Renal pelvis (tissue), 4 donors: ENCODE results near the gene CELF1. TPM values are rescaled to one million over a fixed set of nuclear protein-coding genes. Genes with fewer than 3 reads are reported as not detected.

Experiments used
- DNase-seq: peaks from one replicate; pipeline ENCODE4 v3.0.0-alpha.2; 2013
- polyA plus RNA-seq, 3 donors: library from polyadenylated mRNA; unstranded; fragments of 120-200 nt; gene quantifications; one replicate each; pipeline ENCODE4 v1.2.1, GENCODE V29; 2013; ENCODE audit not compliant: insufficient read length in 3 of 3

The CELF1 gene
- polyA plus RNA-seq, 3 donors, result 91.7 to 120 (median 119) TPM

GRCh38 chr11:47489395-47489755 is 63.6 kb downstream of the CELF1 start:
- no peak for DNase-seq

GRCh38 chr11:47488674-47489394 is 64.1 kb downstream of the CELF1 start:
- DNase-seq, result no peak

- no peak for DNase-seq
Observed at GRCh38 chr11:47488111-47488510, 64.8 kb downstream of the CELF1 start.

- DNase-seq, result no peak
Observed at GRCh38 chr11:47487421-47487820, 65.5 kb downstream of the CELF1 start.

GRCh38 chr11:47485107-47485506 is 67.8 kb downstream of the CELF1 start:
- no peak for DNase-seq

- no peak for DNase-seq
Observed at GRCh38 chr11:47483457-47483856, 69.5 kb downstream of the CELF1 start.

GRCh38 chr11:47480762-47481161 is 72.2 kb downstream of the CELF1 start:
- DNase-seq, result no peak

GRCh38 chr11:47478651-47479329 is 74.1 kb downstream of the CELF1 start:
- no peak for DNase-seq

GRCh38 chr11:47477753-47478152 is 75.2 kb downstream of the CELF1 start:
- DNase-seq, result no peak

GRCh38 chr11:47477323-47477722 is 75.6 kb downstream of the CELF1 start:
- DNase-seq, result no peak

- no peak for DNase-seq
Observed at GRCh38 chr11:47470671-47471070, 82.3 kb downstream of the CELF1 start.

- DNase-seq, result no peak
Observed at GRCh38 chr11:47469361-47470179, 83.4 kb downstream of the CELF1 start.

GRCh38 chr11:47468598-47469214 is 84.2 kb downstream of the CELF1 start:
- no peak for DNase-seq

GRCh38 chr11:47467357-47467756 is 85.6 kb downstream of the CELF1 start:
- no peak for DNase-seq

GRCh38 chr11:47466701-47467250 is 86.2 kb downstream of the CELF1 start:
- no peak for DNase-seq

- no peak for DNase-seq
Observed at GRCh38 chr11:47466201-47466600, 86.7 kb downstream of the CELF1 start.

GRCh38 chr11:47464483-47464882 is 88.4 kb downstream of the CELF1 start:
- DNase-seq, result no peak

- no peak for DNase-seq
Observed at GRCh38 chr11:47461876-47462275, 91.1 kb downstream of the CELF1 start.

- DNase-seq, result no peak
Observed at GRCh38 chr11:47460571-47461235, 92.2 kb downstream of the CELF1 start.

- peak; percentile 81 for DNase-seq
Observed at GRCh38 chr11:47454258-47454671, 98.7 kb downstream of the CELF1 start.

- DNase-seq, result no peak
Observed at GRCh38 chr11:47453365-47453764, 99.6 kb downstream of the CELF1 start.
